Cardiac muscle cell (in vitro differentiated cells and primary cell): Measurements from ENCODE around the gene RPIA. TPM values are rescaled to one million over a fixed set of nuclear protein-coding genes. Genes with fewer than 3 reads are reported as not detected.
A peak's percentile ranks its signal among the peaks of the same experiment; 100 is the strongest.

ENCODE experiments used
- DNase-seq, 2 donors: peaks; one replicate each; pipeline versions ENCODE4 v3.0.0 to v3.0.0-alpha.2; 2010 to 2017; ENCODE audit warnings: low read depth in 1 of 2, low spot score in 1 of 2
- H3K27ac ChIP-seq: fragments of 200-600 bp; sonication (generic); 2 replicates; pipeline ENCODE4 v1.5.1; 2016
- H3K27me3 ChIP-seq: fragments of 200-600 bp; sonication (generic); 2 replicates; pipeline ENCODE4 v1.6.0; 2016; ENCODE audit warnings: control low read depth
- H3K36me3 ChIP-seq: fragments of 200-600 bp; sonication (generic); 2 replicates; pipeline ENCODE4 v1.5.1; 2016; ENCODE audit warnings: control low read depth
- H3K4me1 ChIP-seq: fragments of 200-600 bp; sonication (generic); 2 replicates; pipeline ENCODE4 v1.8.1; 2017; ENCODE audit warnings: low read depth, mild to moderate bottlenecking, mixed run types
- H3K4me3 ChIP-seq: fragments of 200-600 bp; sonication (generic); 2 replicates; pipeline ENCODE4 v1.5.1; 2016; ENCODE audit warnings: mild to moderate bottlenecking
- H3K9me3 ChIP-seq: fragments of 200-600 bp; sonication (generic); 2 replicates; pipeline ENCODE4 v1.5.1; 2017; ENCODE audit warnings: low read depth, mild to moderate bottlenecking, control low read depth
- polyA plus RNA-seq: library from polyadenylated mRNA; unstranded; fragments of >200 nt; fragmentation: Nextera tagmentation; extraction: Ambion mirVana; gene quantifications from 2 replicates; pipeline ENCODE4 v1.2.1, GENCODE V29; 2016
- total RNA-seq: library from RNA; depleted of rRNA; stranded (reverse); fragments of >200 nt; gene quantifications from 2 replicates; pipeline ENCODE4 v1.2.3, GENCODE V29; 2016
- TF ChIP-seq, protein P1 (sequence below): IDR thresholded peaks from 2 replicates; pipeline ENCODE4 v1.5.1; 2012; ENCODE audit warnings: low read depth, mild to moderate bottlenecking, low read length

Gene RPIA
- total and polyA plus RNA-seq, 2 experiments from 2014 or later = 8.8 to 19.5 TPM

DNA sequence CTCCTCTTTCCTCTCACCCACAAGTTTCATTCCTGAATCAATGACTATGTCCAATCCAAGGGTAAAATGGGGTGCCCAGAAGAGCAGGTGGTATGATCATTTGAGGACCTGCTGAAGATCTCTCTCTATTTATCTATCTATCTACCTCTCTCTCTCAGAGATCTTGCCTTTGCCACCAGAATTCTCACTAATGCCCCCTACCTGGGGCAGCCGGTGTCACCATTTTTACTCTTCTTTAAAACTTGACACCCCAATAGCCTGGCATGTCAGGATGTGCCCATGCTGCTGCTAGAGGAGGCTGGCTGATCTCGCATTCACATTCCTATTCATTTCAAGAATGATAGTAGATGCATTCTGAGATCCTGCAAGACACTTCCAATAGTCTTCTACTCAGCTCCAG lies 24.3 kb upstream of the RPIA start:
- TF ChIP-seq, protein P1, sequence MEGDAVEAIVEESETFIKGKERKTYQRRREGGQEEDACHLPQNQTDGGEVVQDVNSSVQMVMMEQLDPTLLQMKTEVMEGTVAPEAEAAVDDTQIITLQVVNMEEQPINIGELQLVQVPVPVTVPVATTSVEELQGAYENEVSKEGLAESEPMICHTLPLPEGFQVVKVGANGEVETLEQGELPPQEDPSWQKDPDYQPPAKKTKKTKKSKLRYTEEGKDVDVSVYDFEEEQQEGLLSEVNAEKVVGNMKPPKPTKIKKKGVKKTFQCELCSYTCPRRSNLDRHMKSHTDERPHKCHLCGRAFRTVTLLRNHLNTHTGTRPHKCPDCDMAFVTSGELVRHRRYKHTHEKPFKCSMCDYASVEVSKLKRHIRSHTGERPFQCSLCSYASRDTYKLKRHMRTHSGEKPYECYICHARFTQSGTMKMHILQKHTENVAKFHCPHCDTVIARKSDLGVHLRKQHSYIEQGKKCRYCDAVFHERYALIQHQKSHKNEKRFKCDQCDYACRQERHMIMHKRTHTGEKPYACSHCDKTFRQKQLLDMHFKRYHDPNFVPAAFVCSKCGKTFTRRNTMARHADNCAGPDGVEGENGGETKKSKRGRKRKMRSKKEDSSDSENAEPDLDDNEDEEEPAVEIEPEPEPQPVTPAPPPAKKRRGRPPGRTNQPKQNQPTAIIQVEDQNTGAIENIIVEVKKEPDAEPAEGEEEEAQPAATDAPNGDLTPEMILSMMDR = no peak
- no peak overlapping the region for H3K4me3 ChIP-seq
- H3K27ac ChIP-seq = no peak overlapping the region

DNA sequence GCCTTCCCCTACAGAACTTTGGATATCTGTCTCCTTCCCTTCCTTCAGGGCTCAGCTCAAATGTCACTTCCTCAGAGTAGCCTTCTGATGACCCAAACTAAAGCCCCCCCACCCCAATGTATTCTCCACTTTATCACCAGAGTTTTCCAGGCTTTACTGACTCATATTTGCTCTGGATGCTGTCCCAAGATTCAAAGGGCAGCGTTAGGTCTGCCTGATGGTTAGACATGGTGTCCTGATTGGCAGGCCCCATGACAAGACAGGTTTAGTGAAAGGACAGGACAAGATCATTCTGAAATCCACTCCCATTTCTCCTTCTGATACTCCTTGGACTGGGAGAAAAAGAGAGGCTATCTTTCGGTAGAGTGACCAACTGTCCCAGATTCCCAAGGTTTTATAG lies 22.6 kb upstream of the RPIA start:
- Histone ChIP-seq H3K4me1 (no peaks in the 10 kb centered on the region), H3K9me3 (no peaks in the 10 kb centered on the region), H3K4me3 (no peak overlapping the region), H3K27ac (no peak overlapping the region), H3K36me3 (no peaks in the 10 kb centered on the region), H3K27me3 (no peaks in the 10 kb centered on the region)
- TF ChIP-seq, protein P1 = no peak
- DNase-seq = no peak

More for the DNA sequence above, 24.3 kb upstream of the RPIA start:
- Histone ChIP-seq H3K9me3 (no peaks in the 10 kb centered on the region), H3K4me1 (no peaks in the 10 kb centered on the region), H3K27me3 (no peaks in the 10 kb centered on the region), H3K36me3 (no peaks in the 10 kb centered on the region)
- no peak for DNase-seq

DNA sequence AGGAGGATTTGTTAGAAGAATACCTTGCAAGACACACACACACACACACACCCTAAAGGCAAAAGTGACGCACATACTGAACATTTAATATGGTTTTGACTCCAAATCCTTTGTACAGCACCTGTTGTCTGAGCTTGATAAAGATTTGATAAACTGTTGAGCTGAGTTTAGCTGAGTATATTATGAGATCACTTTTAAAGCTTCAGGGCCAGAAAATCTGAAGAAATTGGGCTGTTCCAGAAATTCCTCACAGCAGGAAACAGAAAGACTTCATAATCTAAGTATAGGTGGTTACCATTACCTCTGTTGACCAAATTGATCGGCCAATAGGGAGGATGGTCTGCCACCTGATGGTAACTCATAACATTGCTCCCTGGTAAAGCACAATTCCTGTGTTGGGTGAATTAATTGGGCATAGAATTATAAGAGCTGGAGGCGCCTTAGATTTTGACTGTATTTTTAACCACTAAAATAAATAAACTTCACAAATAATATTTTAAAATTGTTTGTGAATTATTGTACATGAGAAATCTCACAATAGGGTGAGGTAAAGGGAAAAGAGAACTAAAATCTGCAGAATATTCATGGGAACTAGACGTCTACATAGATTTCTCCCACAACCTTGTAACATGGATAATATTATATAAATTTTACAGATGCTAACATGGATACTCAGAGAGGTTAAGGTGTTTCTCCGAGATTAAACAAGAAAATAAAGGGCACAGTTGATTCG lies 21.8 kb upstream of the RPIA start:
- no peak overlapping the region for H3K4me3 ChIP-seq
- no peaks in the 10 kb centered on the region for H3K4me1 ChIP-seq
- TF ChIP-seq, protein P1 = peak; percentile 70
- DNase-seq = peak; percentile 32 to 60
- H3K27ac ChIP-seq = no peak overlapping the region
- H3K9me3 ChIP-seq = no peaks in the 10 kb centered on the region
- no peaks in the 10 kb centered on the region for H3K36me3 ChIP-seq
- H3K27me3 ChIP-seq = no peaks in the 10 kb centered on the region

DNA sequence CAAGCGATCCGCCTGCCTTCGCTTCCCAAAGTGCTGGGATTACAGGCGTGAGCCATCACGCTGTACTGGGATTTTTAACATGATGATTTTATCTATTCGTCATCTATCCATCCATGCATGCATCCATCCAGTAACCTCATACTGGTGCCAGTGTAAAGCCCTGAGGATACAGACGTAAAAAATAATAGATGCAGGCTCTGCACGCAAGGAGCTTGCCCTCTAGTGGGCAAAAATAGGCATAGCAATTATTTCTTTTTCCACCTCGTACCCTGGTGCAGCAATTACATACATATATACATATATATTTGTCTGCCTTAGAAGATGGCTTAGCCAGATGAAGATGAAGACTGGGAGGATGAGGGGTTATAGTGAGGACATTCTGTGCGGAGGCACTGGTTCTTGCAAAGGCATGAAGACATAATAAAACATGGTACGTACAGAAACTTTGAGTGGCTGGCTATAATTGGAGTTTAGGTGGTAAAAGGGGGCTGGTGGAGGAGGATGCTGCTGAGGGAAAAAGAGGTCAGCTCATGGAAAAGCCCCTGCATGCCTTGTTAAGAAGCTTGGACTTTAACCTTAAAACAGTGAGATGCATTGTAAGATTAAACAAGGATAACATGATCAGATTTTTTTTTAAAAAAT lies 19.6 kb upstream of the RPIA start:
- peak; percentile 54 to 69 for DNase-seq

DNA sequence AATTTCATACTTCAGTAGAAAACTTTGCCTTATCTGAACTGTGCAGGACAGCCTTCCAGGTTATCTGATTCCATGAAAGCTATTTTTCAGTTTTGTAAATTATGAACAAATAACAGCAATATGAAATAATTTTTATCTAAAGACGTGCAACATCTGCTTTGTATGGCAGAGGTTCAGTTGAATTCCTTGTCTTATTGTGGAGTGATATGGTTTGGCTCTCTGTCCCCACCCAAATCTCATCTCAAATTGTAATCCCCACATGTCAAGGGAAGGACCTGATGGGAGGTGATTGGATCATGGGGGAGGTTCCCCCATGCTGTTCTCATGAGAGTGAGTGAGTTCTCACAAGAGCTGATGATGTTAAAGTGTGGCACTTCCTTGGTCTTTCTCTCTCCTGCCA lies 18.1 kb upstream of the RPIA start:
- no peak overlapping the region for H3K27ac ChIP-seq
- no peak overlapping the region for H3K4me3 ChIP-seq
- no peaks in the 10 kb centered on the region for H3K27me3 ChIP-seq
- no peak for DNase-seq
- H3K36me3 ChIP-seq = no peaks in the 10 kb centered on the region
- no peaks in the 10 kb centered on the region for H3K9me3 ChIP-seq
- no peaks in the 10 kb centered on the region for H3K4me1 ChIP-seq
- TF ChIP-seq, protein P1 = no peak

More for the DNA sequence above, 19.6 kb upstream of the RPIA start:
- H3K36me3 ChIP-seq = no peaks in the 10 kb centered on the region
- TF ChIP-seq, protein P1 = peak; percentile 82
- no peaks in the 10 kb centered on the region for H3K27me3 ChIP-seq
- no peak overlapping the region for H3K4me3 ChIP-seq
- H3K27ac ChIP-seq = no peak overlapping the region
- H3K9me3 ChIP-seq = no peaks in the 10 kb centered on the region
- no peaks in the 10 kb centered on the region for H3K4me1 ChIP-seq
